Ecto neural progenitor cell (in vitro differentiated cells): Measurements from ENCODE around the gene SLC19A2.
A peak's percentile ranks its signal among the peaks of the same experiment; 100 is the strongest.
"Not testable (repeated sequence)": the region's sequence is repeated elsewhere in the genome, so short reads cannot be mapped to it uniquely, and the experiment has no call there.

Experiments used
- DNase-seq: peaks from one replicate; pipeline ENCODE4 v3.0.0-alpha.2; 2018; ENCODE audit warnings: low spot score

The SLC19A2 gene

GRCh38 chr1:169485431-169486280 is at the start of gene SLC19A2:
Gene SLC19A2 (minus strand): TSS chr1:169485944. CDS start chr1:169485766, 178 bp downstream.
- DNase-seq: peak; percentile 97

GRCh38 chr1:169534653-169535052 is 48.9 kb upstream of the SLC19A2 start:
- DNase-seq: no peak

GRCh38 chr1:169533528-169534190 is 47.9 kb upstream of the SLC19A2 start:
- DNase-seq: not testable (repeated sequence)

- no peak for DNase-seq
These were observed 44.7 kb upstream of the SLC19A2 start for GRCh38 chr1:169530448-169530847.

GRCh38 chr1:169529068-169529642 is 43.4 kb upstream of the SLC19A2 start:
- no peak for DNase-seq

GRCh38 chr1:169528215-169529067 is 42.7 kb upstream of the SLC19A2 start:
- no peak for DNase-seq

- no peak for DNase-seq
These were observed 41.9 kb upstream of the SLC19A2 start for GRCh38 chr1:169527451-169528214.

GRCh38 chr1:169527001-169527400 is 41.3 kb upstream of the SLC19A2 start:
- DNase-seq: no peak

- DNase-seq: no peak
These were observed 40.5 kb upstream of the SLC19A2 start for GRCh38 chr1:169526120-169526832.

GRCh38 chr1:169525391-169525790 is 39.6 kb upstream of the SLC19A2 start:
- DNase-seq: no peak

GRCh38 chr1:169523904-169524303 is 38.2 kb upstream of the SLC19A2 start:
- DNase-seq: no peak

GRCh38 chr1:169521226-169521625 is 35.5 kb upstream of the SLC19A2 start:
- no peak for DNase-seq

- DNase-seq: no peak
These were observed 31.9 kb upstream of the SLC19A2 start for GRCh38 chr1:169517558-169518186.

GRCh38 chr1:169515641-169516040 is 29.9 kb upstream of the SLC19A2 start:
- DNase-seq: no peak

GRCh38 chr1:169514566-169515270 is 29.0 kb upstream of the SLC19A2 start:
- no peak for DNase-seq

GRCh38 chr1:169513208-169513607 is 27.5 kb upstream of the SLC19A2 start:
- no peak for DNase-seq

GRCh38 chr1:169511316-169512005 is 25.7 kb upstream of the SLC19A2 start:
- DNase-seq: no peak

- no peak for DNase-seq
These were observed 24.3 kb upstream of the SLC19A2 start for GRCh38 chr1:169510060-169510459.

GRCh38 chr1:169509354-169509753 is 23.6 kb upstream of the SLC19A2 start:
- DNase-seq: no peak
